NOMO-1 (cell line): ENCODE data around the gene EIF3K.
"Not testable (repeated sequence)": the region's sequence is repeated elsewhere in the genome, so short reads cannot be mapped to it uniquely, and the experiment has no call there.

Experiments used
- DNase-seq, 2 experiments: peaks; one replicate each; lab custom pipeline; 2025; ENCODE audit not compliant: unreplicated experiment in 2 of 2; lab: John Stamatoyannopoulos, UW

Gene EIF3K

DNA sequence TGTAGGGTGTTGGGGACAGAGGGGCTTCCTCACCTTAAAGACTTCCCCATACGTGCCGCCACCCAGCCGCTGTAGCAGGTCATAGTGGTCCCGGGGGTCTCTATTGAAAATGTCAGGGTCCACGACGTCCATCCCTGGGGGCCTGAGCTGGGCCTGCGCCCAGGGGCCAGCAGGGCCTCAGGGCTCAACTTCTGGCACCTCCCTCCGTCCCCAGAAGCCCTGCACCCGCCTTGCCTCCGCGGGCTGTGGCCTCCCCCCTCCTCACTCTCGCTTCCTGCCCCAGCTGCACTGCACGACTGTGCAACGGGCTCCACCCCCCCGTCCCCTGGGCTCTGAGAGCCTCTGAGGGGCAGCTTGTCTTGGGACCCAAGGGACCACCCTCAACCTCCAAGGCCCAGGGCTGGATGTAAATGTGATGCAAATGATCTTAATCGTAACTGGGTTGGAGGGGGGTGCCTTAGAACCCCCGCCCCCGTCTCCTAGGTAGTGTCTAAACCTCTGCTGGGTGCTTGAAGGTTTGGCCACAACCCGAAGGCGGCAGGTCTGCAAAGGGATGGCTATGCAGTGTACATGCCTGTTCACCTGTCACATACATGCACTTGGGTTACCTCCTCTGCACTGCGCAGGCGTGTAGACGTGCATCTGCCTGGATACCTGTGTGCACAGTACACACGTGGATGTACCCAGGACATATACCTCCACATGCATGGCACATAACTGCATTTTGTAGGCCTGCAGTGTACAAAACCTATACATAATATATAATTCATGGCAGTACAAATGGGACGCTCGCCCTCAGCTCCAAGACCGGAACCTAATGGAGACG is 1.0 kb upstream of the EIF3K start, which contains the start of gene MAP4K1:
TSS of gene MAP4K1 (minus strand) at position 190 of the 826 bp plus-strand sequence. CDS start at position 132, 58 bp downstream.
- DNase-seq: peak; percentile 61 to 74

DNA sequence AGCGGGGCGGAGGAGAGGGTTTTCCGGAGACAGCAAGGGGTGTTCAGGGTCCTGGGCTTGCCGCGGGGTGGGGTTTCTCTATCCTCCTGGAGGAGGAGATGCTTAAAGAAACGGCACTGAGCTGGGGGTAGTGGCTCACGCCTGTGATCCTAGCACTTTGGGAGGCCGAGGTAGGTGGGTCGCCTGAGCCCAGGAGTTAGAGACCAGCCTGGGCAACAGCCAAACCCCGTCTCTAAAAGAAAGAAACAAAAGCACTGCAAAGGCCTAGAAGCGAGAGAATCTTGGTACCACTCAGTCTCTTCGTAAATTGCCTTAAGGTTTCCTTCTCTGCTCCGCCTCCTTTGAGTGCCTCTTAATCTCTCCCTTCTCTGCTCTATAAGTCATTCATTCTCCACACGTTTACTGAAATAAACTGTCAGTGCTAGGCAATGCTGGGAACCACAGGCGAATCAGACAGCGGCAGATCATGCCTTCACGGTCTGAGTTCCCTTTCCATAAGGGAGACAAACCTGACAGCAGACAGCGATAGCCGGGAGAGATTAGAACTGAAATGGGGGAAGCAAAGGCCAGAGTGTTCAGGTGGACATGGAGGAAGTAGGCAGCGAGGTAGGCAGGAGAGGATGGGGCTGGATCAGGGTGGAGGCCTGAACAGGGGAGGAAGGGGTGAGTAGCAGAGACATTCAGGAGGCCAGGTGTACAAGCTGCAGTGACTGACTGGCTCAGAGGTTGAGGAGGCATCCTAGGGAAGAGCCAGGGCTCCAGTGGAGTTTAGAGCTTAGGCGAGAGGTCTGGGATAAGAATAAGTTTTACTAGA is 580 bp downstream of the EIF3K start:
- DNase-seq: peak in 1 of 2 experiments; percentile 11

DNA sequence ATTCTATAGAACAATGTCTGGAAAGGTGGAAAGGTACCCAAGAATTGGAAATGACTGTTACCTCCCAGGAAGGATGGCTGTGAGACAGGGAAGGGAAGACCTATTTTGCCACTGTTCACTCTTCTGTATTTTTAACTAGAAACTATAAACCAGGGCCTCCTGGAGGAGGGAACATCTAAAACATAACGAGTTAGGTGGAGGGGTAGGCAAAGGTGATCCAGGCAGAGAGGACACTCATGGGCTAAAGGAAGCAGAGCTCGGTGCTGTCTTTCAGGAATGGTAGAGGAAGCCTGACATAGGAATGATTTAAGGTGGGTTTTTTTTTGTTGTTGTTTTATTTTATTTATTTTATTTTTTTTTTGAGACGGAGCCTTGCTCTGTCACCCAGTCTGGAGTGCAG is 5.8 kb downstream of the EIF3K start:
- DNase-seq: no peak

DNA sequence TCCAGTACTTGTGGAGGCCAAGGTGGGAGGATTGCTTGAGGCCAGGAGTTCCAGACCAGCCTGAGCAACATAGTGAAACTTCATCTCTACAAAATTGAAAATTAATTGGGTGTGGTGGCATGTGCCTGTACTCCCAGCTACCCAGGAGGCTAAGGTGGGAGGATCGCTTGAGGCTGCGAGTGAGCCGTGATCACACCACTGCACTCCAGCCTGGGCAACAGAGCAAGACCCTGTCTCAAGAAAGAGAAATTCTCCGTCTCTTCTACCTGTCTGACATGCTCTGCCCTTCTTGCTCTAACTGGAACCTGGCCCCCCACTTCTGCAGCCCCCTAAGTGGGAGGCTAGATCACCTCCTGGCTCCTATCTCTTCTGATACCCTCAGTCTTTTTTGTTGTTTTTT is 7.4 kb downstream of the EIF3K start:
- DNase-seq: no peak

DNA sequence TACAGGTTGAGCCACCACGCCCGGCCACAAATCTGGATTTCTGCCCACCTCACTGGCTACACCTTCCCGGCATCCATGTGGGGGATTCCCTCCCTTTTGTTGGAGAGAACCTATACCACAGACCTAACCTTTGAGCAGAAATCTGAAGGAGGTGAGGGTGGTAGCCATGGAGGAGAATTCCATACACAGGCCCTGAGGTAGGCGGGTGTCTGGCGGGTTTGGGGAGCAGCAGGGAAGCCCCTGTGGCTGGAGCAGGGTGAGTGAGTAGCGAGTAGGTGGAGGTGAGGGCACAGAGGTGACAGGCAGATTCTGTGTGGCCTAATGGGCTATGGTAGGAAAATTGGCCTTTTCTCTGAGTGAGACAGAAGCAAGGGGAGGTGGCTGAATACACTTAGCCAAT is 10.6 kb downstream of the EIF3K start:
- DNase-seq: no peak

DNA sequence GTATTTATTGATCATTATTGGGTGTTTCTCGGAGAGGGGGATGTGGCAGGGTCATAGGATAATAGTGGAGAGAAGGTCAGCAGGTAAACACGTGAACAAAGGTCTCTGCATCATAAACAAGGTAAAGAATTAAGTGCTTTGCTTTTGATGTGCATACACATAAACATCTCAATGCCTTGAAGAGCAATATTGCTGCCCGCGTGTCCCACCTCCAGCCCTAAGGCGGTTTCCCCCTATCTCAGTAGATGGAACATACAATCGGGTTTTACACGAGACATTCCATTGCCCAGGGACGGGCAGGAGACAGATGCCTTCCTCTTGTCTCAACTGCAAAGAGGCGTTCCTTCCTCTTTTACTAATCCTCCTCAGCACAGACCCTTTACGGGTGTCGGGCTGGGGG is 12.3 kb downstream of the EIF3K start:
- not testable (repeated sequence) for DNase-seq

DNA sequence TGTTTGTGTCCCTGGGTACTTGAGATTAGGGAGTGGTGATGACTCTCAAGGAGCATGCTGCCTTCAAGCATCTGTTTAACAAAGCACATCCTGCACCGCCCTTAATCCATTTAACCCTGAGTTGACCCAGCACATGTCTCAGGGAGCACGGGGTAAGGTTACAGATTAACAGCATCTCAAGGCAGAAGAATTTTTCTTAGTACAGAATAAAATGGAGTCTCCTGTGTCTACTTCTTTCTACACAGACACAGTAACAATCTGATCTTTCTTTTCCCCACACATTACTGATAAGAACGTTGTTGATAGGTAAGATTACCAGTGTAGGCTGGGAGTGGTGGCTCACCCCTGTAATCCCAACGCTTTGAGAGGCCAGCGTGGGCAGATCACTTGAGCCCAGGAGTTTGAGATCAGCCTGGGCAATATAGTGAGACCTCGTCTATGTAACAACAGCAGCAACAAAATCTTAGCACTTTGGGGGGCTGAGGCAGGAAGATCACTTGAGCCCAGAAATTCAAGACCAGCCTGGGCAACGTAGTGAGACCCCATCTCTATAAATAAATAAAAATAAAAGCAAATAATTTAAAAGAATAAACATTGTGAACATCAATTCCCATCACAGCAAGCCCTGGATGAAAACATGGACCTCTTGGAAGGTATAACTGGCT is 13.0 kb downstream of the EIF3K start:
- not testable (repeated sequence) for DNase-seq

DNA sequence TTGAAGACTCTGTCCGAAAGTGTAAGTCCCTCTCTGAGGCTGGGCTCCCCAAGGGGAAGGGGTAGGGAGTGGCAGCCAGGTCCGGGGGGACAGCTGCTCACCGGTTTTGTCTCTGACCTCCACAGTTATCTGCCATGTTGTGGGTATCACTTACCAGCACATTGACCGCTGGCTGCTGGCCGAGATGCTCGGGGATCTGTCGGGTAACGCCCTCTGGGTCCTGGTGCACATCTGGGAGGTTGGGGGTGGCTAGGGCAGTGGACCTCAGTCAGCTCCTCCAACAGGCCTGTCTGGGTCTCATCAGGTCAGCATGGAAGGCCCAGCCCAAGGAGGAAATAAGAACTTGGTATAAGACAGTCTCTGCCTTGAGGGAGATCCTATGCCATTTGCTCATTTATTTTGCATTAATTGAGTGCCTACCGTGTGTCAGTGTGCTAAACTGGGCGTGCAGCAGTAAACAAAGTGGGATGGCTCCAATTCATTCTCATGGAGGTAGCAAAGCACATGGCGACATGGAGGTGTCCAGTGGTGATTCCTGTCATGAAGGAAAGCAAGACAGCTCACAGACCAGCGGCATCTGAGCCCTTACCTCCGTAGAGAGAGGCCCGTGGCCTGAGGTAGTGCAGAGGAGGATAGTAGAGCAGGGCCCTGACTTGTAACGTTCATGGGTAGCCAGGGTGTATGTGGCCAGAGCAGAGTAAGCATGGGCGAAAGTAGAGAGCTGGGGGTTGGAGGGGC is 13.7 kb downstream of the EIF3K start:
- DNase-seq: no peak

DNA sequence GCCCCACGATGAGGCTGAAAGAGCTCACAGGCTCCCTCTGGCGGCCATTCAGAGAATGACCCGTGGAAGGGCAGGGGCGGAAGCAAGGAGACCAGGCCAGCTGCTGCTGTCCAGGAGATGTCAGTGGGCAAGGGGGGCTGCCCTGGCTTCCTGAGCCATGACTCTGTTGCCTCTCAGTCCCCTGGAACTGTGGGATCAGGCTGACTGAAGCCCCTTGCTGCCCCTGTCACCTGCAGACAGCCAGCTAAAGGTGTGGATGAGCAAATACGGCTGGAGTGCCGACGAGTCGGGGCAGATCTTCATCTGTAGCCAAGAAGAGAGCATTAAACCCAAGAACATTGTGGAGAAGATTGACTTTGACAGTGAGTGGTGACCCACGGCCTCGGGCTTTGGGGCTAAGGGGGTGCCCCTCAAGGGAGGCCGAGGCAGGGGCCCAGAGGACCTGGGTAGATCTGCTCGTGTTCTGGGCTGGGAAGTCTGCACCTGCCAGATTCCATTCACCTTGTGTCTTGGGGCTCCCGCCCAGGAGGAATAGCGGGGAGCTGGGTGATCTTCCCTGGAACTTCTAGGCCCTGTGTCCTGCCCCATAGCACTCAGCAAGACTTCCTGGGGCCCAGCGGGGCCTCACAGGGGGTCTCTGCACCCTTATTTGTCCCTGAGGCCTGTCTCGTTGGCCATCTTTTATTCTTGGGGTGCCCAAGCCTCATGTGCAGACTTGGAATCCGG is 15.9 kb downstream of the EIF3K start:
- DNase-seq: peak; percentile 63 to 77

DNA sequence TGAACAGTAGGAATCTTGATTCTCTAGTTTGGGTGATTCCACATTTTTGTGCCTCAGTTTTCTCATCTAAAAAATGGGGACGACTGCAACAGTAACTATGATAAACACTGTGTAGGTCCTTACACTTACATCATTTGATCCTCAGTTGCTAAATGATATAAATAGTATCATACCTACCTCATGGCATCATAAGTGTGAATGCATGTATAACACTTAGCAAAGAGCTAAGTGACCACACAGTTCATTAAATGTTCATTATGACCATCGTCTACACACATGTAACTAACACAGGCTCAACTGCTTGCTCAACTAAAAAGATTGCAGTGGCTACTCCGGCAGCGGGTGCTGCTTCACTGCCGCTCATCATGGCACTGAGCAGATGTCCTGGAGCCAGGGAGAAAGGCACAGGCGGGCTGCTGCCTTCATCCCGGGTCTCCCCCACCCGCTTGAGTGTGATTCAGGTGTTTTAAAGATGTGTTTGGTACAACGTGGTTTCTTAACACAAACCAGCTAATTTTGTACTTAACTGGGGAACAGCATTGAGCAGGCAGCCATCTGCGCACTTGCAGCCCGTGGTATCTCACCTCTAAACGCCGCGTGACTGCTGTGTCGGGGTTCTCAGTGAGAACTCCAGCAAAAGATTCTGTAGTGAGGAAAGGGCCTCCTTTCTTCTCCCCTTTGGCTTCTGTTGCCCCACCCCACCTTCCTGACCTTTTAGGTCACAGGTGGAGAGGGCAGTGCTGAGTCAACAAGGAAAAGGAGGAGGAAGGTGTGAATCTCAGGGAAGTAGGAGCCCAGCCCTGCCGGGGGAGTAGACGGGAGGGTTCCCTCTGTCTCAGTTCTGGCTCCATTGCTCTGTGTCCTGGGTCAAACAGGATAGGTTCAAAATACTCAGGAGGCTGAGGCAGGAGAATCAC is 16.8 kb downstream of the EIF3K start:
- DNase-seq: no peak

DNA sequence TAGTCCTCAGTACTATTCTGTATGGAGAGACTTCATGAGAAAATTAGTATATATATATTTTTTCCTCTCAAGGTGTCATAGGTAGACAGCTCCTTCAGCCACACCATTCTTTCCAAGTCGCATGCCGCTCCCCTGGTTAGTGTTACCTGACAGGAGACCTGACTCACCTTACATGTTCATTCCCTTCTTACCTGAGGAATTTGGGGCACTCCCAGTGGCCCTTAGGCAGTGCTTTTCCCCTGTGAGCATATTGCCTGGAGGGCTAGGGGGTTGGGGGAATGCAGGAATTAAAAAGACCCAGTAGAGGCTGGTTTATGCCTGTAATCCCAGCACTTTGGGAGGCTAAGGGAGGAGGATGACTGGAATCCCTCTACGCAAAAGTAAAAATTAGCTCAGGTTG is 19.5 kb downstream of the EIF3K start:
- DNase-seq: no peak

DNA sequence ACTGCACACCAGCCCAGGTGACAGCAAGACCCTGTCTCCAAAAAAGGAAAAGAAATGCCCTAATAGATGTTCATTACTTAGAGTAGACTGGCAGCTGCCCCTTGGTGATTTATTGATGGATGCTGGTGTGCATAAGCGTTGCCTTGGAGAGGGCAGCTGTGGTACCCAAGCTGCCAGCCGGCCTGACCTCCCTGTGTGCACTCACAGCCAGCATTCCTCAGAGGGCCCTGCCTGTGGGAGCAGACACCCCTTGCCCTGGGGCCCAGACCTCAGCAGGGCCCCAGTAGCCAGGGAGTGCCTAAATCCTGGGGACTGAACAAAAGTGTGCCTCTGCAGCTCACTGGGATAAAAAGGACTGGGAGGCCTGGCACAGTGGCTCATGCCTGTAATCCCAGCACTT is 20.7 kb downstream of the EIF3K start:
- no peak for DNase-seq

DNA sequence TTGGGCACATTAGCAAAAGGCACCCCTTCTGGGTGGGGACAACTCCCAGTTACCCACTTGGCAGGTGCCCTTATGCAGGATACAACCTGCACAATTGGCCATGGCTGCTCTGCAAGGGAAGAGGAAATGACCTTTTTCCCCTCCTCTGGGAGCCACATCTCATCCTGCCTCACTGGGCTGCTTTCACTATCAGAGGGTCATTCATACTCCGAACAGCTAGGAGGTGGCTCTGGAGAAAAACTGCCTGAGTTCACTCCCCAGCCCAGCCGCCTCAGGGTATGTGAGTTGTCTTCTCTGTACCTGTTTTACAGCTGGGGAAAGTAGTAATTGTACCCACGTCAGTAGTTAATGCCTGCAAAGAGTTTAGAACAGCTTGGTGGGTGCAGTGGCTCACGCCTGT is 21.4 kb downstream of the EIF3K start:
- no peak for DNase-seq

DNA sequence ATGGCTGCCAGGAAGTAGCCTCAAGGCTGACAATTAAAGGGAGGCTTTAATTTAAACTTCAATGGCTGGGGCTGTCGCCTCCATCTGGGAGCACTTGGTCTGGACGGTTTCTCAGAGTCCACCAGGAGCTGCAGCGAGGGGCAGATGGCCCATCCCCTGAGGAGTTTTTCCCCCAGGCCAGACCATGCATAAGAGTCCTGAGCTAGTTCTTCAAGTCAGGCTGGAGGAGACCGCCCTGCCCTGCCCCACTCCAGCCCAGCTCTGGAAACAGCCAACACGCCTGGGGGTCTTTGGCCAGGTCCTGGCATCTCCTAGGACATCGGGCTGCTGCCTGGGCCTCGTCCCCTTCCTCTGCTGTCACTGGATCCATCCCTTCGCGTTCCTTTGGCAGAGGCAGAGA is 23.2 kb downstream of the EIF3K start:
- DNase-seq: no peak

DNA sequence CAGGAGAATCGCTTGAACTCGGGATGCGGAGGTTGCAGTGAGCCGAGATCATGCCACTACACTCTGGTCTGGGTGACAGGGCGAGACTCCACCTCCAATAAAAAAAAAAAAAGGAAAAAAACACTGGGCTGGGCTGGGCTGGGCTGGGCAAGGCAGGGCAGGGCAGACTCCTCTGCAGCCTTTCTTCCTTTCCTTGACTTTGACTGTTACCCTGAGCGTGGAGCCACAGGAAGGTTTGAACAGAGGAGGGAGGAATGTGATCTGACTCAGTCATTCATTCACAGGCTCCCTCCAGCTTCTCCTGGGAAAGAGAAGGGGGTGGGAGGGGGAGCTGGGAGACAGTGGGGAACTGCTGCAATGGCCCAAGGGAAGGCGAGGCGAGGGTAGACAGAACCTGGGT is 25.7 kb downstream of the EIF3K start:
- no peak for DNase-seq

DNA sequence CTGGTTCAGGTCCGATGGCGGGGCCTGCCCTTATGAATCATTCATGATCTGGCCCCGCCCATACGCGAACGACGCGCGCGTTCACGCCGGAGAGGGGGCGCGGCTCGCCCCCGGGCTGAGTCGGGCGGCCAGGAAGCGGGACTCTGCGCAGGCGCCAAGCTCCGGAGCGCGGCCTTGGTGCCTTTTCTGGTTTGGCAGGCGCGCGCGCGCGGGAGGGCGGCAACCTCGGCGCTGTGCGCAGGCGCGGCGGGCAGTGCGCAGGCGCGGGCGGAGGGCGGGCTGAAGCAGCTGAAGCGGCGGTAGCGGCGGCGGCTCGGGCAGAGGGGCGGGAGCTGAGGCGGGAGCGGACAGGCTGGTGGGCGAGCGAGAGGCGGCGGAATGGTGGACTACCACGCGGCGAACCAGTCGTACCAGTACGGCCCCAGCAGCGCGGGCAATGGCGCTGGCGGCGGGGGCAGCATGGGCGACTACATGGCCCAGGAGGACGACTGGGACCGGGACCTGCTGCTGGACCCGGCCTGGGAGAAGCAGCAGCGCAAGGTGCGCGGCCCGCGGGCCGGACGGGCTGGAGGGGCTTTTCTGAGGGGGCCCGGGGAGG is 28.5 kb downstream of the EIF3K start, which contains the start of gene ACTN4:
TSS of gene ACTN4 (plus strand) at position 282 of the 598 bp plus-strand sequence. CDS start at position 379, 97 bp downstream.
- peak; percentile 94 to 99 for DNase-seq

DNA sequence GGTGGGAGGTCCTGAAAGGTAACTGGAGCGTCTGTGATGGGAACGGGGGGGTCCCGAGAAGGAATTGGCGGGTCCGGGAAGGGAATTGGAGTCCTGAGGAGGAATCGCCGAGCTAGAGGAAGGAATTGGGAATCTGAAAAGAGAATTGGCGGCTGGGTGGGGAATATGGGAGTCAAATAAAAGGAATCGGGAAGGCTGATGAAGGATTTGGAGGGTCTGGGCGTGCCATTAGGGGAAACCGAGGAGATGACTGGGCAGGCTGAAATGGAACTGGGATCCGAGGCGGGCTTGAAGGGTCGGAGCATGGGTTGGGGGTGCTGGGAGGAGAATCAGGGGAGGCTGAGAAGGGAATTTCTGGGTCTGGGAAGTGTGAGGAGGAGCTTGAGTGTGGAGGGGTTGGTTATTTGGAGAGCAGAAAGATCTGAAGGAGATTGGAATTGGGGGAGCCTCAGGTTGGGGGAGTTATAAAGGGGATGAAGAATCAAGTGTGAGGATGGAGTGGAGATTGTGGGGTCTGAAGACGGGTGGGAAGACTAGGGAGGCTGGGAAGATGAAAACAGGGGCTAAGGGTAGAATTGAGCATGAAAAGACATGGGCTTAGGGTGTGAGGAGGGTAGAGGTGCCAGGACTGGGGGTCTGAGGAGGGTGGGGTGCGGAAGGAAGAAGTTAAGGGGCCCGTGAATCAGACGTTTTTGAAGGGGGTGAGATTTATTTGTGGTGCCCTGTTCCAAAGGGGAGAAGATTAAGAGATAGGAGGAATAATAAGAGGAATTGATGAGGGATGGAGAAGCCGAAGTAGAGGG is 29.2 kb downstream of the EIF3K start:
- DNase-seq: no peak
